Neuronal stem cell (in vitro differentiated cells): Measurements from ENCODE around the gene ARMH3.

Experiments used
- DNase-seq: peaks from one replicate; pipeline ENCODE4 v3.0.0-alpha.2; 2013; ENCODE audit warnings: low spot score
- H2AFZ ChIP-seq: one replicate; pipeline ENCODE4 v1.6.1; 2013; ENCODE audit warnings: mild to moderate bottlenecking, low read length, inconsistent platforms
- H2AK5ac ChIP-seq: 2 replicates; pipeline ENCODE4 v1.6.1; 2013; ENCODE audit warnings: low read depth, mild to moderate bottlenecking, inconsistent platforms, low read length, moderate library complexity, mixed read lengths
- H2BK120ac ChIP-seq: 2 replicates; pipeline ENCODE4 v1.6.1; 2013; ENCODE audit warnings: low read depth, mild to moderate bottlenecking, inconsistent platforms, low read length, moderate library complexity, mixed read lengths
- H2BK12ac ChIP-seq: one replicate; pipeline ENCODE4 v1.6.1; 2013; ENCODE audit warnings: low read length, inconsistent platforms
- H2BK15ac ChIP-seq: 2 replicates; pipeline ENCODE4 v1.6.1; 2013; ENCODE audit warnings: mild to moderate bottlenecking, low read length, inconsistent platforms, mixed read lengths
- H2BK5ac ChIP-seq: one replicate; pipeline ENCODE4 v1.6.1; 2013; ENCODE audit warnings: inconsistent platforms, mild to moderate bottlenecking, low read length, moderate library complexity
- H3K14ac ChIP-seq: one replicate; pipeline ENCODE4 v1.6.1; 2013; ENCODE audit warnings: low read length, inconsistent platforms
- H3K18ac ChIP-seq: 2 replicates; pipeline ENCODE4 v1.6.1; 2013; ENCODE audit warnings: low read length, inconsistent platforms
- H3K23ac ChIP-seq: 2 replicates; pipeline ENCODE4 v1.6.1; 2013; ENCODE audit warnings: low read depth, mild to moderate bottlenecking, mixed read lengths, low read length, inconsistent platforms; ENCODE audit not compliant: poor library complexity
- H3K27ac ChIP-seq: replicated peaks from 3 replicates; pipeline ENCODE4 v1.5.1; 2013; ENCODE audit warnings: low read length, inconsistent platforms
- H3K27me3 ChIP-seq, 3 experiments: 2 replicates each; pipeline ENCODE4 v1.6.1; 2013; ENCODE audit warnings: low read length in 3 of 3, mild to moderate bottlenecking in 2 of 3, inconsistent platforms in 1 of 3, low read depth in 1 of 3, mixed read lengths in 1 of 3, moderate library complexity in 1 of 3; ENCODE audit not compliant: control insufficient read depth in 3 of 3, insufficient read depth in 3 of 3
- H3K36me3 ChIP-seq, 2 donors: replicated peaks in 1 of 2; 2 replicates each; pipeline ENCODE4 v1.6.1; 2013; ENCODE audit warnings: low read length in 2 of 2; ENCODE audit not compliant: control insufficient read depth in 2 of 2, insufficient read depth in 2 of 2
- H3K4ac ChIP-seq: 2 replicates; pipeline ENCODE4 v1.6.1; 2013; ENCODE audit warnings: inconsistent platforms, mild to moderate bottlenecking, low read length, moderate library complexity
- H3K4me1 ChIP-seq, 2 donors: 1 replicate in 1 of 2; 2 replicates in 1 of 2; pipeline ENCODE4 v1.6.1; 2013; ENCODE audit warnings: low read length in 2 of 2, low read depth in 1 of 2; ENCODE audit not compliant: control insufficient read depth in 2 of 2, insufficient read depth in 1 of 2
- H3K4me2 ChIP-seq: one replicate; pipeline ENCODE4 v1.6.1; 2013; ENCODE audit warnings: mild to moderate bottlenecking, low read length, inconsistent platforms; ENCODE audit not compliant: insufficient read depth, poor library complexity, severe bottlenecking
- H3K4me3 ChIP-seq, 2 donors: 2 replicates each; pipeline ENCODE4 v1.5.1; 2013; ENCODE audit warnings: low read length in 2 of 2, mild to moderate bottlenecking in 2 of 2, inconsistent platforms in 1 of 2, moderate library complexity in 1 of 2
- H3K79me1 ChIP-seq: one replicate; pipeline ENCODE4 v1.6.1; 2013; ENCODE audit warnings: low read depth, mild to moderate bottlenecking, inconsistent platforms, low read length, moderate library complexity
- H3K9ac ChIP-seq: one replicate; pipeline ENCODE4 v1.6.1; 2013; ENCODE audit warnings: mild to moderate bottlenecking, low read depth, low read length, inconsistent platforms; ENCODE audit not compliant: poor library complexity
- H3K9me3 ChIP-seq, 2 donors: replicated peaks in 1 of 2; 2 replicates each; pipeline versions ENCODE3 to v1.6.1; 2013; ENCODE audit warnings: low read length in 2 of 2, mild to moderate bottlenecking in 2 of 2, inconsistent platforms in 1 of 2, low read depth in 1 of 2, mixed read lengths in 1 of 2, moderate library complexity in 1 of 2; ENCODE audit not compliant: control insufficient read depth in 2 of 2, insufficient read depth in 1 of 2
- H4K8ac ChIP-seq: one replicate; pipeline ENCODE4 v1.6.1; 2013; ENCODE audit warnings: low read depth, mild to moderate bottlenecking, inconsistent platforms, low read length, moderate library complexity
- H4K91ac ChIP-seq: one replicate; pipeline ENCODE4 v1.6.1; 2013; ENCODE audit warnings: low read length, low read depth, mild to moderate bottlenecking, inconsistent platforms; ENCODE audit not compliant: poor library complexity
- WGBS, 2 donors: extraction: QIAGEN DNeasy Blood & Tissue Kit; methylation state at CpG; one replicate each; pipeline ENCODE4 v1.1.7; 2013; ENCODE audit warnings: missing lambda C conversion rate in 2 of 2, mixed read lengths in 1 of 2; ENCODE audit not compliant: insufficient read length in 2 of 2, insufficient replicate concordance in 1 of 2; ENCODE audit errors: extremely low coverage in 2 of 2; 5-methylcytosine and 5-hydroxymethylcytosine counted together

The ARMH3 gene

DNA sequence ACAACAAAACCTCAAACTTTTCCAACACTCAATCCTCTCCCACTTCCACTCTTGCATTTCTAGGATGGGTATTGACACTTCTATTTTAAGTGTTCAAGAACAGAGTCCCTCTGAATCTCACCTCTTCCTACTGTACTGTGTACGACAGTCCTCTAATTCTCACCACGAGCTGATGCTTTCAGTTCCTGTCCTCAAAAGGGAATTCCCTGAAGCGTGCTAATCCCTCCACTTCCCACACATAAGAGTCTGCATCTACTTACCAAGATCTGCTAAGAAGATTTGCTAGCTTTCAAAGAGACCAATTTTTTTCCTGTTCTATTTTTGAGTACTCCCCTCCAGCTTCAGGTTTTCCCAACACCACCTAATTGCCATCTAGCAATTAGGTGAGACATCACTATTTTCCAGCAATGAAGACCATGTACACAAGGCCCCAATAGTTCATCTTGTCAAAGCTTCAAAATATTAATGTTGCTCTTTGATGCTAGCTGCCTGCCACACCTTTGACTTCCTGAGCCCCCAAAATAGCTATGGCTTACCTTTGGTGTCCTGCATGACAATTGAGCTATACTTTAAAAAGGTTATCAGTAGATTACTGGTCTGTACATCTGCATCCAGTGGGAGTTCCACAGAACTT, 54.4 kb downstream of the ARMH3 start:
- Histone ChIP-seq H3K23ac (no peak overlapping the region), H4K8ac (no peak overlapping the region), H2AFZ (no peak overlapping the region), H3K9me3 (no peaks in the 10 kb centered on the region), H3K9ac (no peak overlapping the region), H3K4me3 (no peak overlapping the region), H2BK15ac (no peak overlapping the region), H3K79me1 (no peaks in the 10 kb centered on the region), H3K14ac (no peak overlapping the region), H2AK5ac (no peak overlapping the region), H2BK12ac (no peak overlapping the region), H3K36me3 (peaks cover 2 to 76% of the 10 kb centered on the region in 2 donors), H3K27me3 (no peaks in the 10 kb centered on the region), H3K4ac (no peak overlapping the region), H3K4me1 (peaks cover 0 to 4% of the 10 kb centered on the region in 2 donors), H2BK5ac (no peak overlapping the region), H3K27ac (no peak overlapping the region), H3K18ac (no peak overlapping the region), H4K91ac (no peak overlapping the region), H3K4me2 (no peak overlapping the region), H2BK120ac (no peak overlapping the region)
- WGBS, 2 donors = no CpG with 5 or more reads among the region's 3 CpGs
- DNase-seq = no peak

GRCh38 chr10:101997803-101998202, 58.2 kb downstream of the ARMH3 start:
- Histone ChIP-seq H3K36me3 (peaks cover 3 to 80% of the 10 kb centered on the region in 2 donors), H3K14ac (no peak overlapping the region), H2AFZ (no peak overlapping the region), H3K27me3 (no peaks in the 10 kb centered on the region), H3K79me1 (no peaks in the 10 kb centered on the region), H3K27ac (no peak overlapping the region), H2BK5ac (no peak overlapping the region), H3K4me3 (no peak overlapping the region), H2BK120ac (no peak overlapping the region), H2AK5ac (no peak overlapping the region), H4K8ac (no peak overlapping the region), H4K91ac (no peak overlapping the region), H3K18ac (no peak overlapping the region), H3K23ac (no peak overlapping the region), H3K4ac (no peak overlapping the region), H3K9me3 (no peaks in the 10 kb centered on the region), H2BK15ac (no peak overlapping the region), H3K4me2 (no peak overlapping the region), H3K9ac (no peak overlapping the region), H3K4me1 (no peaks in the 10 kb centered on the region), H2BK12ac (no peak overlapping the region)
- no CpG with 5 or more reads among the region's 2 CpGs for WGBS, 2 donors
- DNase-seq = no peak

DNA sequence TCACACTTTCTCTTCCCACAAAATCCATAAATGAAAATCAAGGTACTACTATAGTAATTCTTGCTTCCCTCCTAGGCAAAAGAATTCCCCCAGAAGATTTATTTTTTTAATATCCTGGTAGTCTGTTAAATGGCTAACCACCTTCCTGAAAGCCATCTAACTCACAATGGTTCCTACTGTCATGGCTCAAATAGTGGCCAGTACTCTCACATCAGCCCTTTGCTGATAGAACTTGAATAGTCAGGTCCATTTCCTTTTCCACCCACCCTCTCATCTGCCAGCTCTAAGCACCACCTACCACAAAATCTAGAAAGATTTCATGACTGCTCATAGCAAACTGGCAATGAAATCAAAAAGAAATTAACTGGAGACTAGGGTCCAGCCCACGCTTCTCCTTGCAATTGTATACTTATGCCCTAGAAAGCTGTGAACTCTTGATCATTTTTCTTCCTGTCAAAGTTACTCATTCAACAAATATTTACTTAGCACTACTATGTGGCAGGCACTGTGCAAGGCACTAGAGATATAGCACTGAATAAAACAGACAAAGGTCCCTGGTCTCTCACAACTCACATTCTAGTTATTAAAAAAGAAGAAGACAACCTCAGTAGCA, 60.4 kb downstream of the ARMH3 start:
- Histone ChIP-seq H3K27ac (no peak overlapping the region), H3K23ac (no peak overlapping the region), H2BK5ac (no peak overlapping the region), H2BK15ac (no peak overlapping the region), H2AFZ (no peak overlapping the region), H3K4me3 (no peak overlapping the region), H4K91ac (no peak overlapping the region), H2AK5ac (no peak overlapping the region), H2BK120ac (no peak overlapping the region), H3K79me1 (no peaks in the 10 kb centered on the region), H3K9ac (no peak overlapping the region), H3K4me2 (no peak overlapping the region), H3K18ac (no peak overlapping the region), H2BK12ac (no peak overlapping the region), H4K8ac (no peak overlapping the region), H3K36me3 (peaks cover 3 to 83% of the 10 kb centered on the region in 2 donors), H3K14ac (no peak overlapping the region), H3K4me1 (no peaks in the 10 kb centered on the region), H3K9me3 (no peaks in the 10 kb centered on the region), H3K27me3 (no peaks in the 10 kb centered on the region), H3K4ac (no peak overlapping the region)
- no CpG with 5 or more reads among the region's 1 CpG for WGBS, 2 donors
- no peak for DNase-seq

DNA sequence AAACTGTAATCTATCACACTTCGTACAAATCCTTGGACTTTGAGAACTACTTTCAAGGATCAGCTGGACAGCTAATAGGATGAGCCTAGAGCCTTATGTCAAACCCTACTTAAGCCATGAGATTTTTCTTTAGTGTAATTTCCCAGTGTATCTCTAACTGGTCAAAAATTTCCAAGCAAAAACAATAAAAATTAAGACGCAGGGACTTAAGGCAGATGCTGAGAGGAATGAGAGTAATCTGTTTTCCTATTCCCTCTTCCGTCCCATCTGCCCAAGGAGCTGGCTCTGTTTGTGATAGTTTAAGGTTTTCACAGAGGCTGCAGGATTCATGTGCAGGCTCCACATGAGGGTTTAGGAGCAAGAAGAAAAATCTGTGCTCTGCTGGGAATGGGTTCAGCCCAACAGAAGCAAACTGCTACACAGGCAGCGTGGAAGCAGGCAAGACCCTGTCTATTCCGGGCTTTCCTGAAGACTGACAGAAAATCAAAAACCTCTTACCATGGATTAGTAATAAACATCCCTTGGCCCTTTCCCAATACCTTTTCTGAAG, 62.2 kb downstream of the ARMH3 start:
- no peak overlapping the region for H3K18ac ChIP-seq
- no peak overlapping the region for H2BK15ac ChIP-seq
- H3K36me3 ChIP-seq = peaks cover 8 to 82% of the 10 kb centered on the region in 2 donors
- no CpG with 5 or more reads among the region's 5 CpGs for WGBS, 2 donors
- H4K91ac ChIP-seq = no peak overlapping the region
- H4K8ac ChIP-seq = no peak overlapping the region
- no peak overlapping the region for H2BK5ac ChIP-seq
- no peak overlapping the region for H3K27ac ChIP-seq
- no peaks in the 10 kb centered on the region for H3K9me3 ChIP-seq
- no peaks in the 10 kb centered on the region for H3K27me3 ChIP-seq
- no peak overlapping the region for H3K23ac ChIP-seq
- no peak overlapping the region for H2AK5ac ChIP-seq
- no peak overlapping the region for H2BK12ac ChIP-seq
- no peaks in the 10 kb centered on the region for H3K79me1 ChIP-seq
- no peak overlapping the region for H3K4ac ChIP-seq
- no peak overlapping the region for H3K4me2 ChIP-seq
- no peak overlapping the region for H3K14ac ChIP-seq
- H2AFZ ChIP-seq = no peak overlapping the region
- no peak overlapping the region for H3K9ac ChIP-seq
- no peak for DNase-seq
- H2BK120ac ChIP-seq = no peak overlapping the region
- H3K4me1 ChIP-seq = no peaks in the 10 kb centered on the region
- no peak overlapping the region for H3K4me3 ChIP-seq
